ENCODE data around the gene DDB1. TPM values are rescaled to one million over a fixed set of nuclear protein-coding genes. Genes with fewer than 3 reads are reported as not detected.

The DDB1 gene
- total and polyA plus RNA-seq, 10 of the 15 experiments (the other 5 are each of a cell fraction or from before 2014, with no cell fraction given): 136 to 272 (median 216) TPM

- no peak for TF ChIP-seq ZZZ3 (IDR thresholded peaks at IDR 0.05; ENCODE audit: control insufficient read depth, insufficient read length, low read depth)
- 0 out of 2 replicates have a peak, but pooled peaks have one; percentile 4 for TF ChIP-seq JUNB (IDR thresholded peaks at IDR 0.05)
- TF ChIP-seq TAF1 (IDR thresholded peaks at IDR 0.05; ENCODE audit: borderline replicate concordance, low read depth, low read length): no peak
- TF ChIP-seq NFYA (IDR thresholded peaks at IDR 0.05; ENCODE audit: borderline replicate concordance, low read depth, low read length): no peak
- no peak for TF ChIP-seq TARDBP (IDR thresholded peaks at IDR 0.05; ENCODE audit: borderline replicate concordance)
- no peak for TF ChIP-seq EED (IDR thresholded peaks at IDR 0.05; ENCODE audit: low read depth)
- no peak for TF ChIP-seq MYC (IDR thresholded peaks at IDR 0.05; ENCODE audit: insufficient read depth, insufficient read length, insufficient replicate concordance, low read length, severe bottlenecking)
- TF ChIP-seq FOXM1 (IDR thresholded peaks at IDR 0.05; ENCODE audit: low read depth, low read length): 0 out of 2 replicates have a peak, but pooled peaks have one; percentile 19
- no peak for TF ChIP-seq MTA2 (IDR thresholded peaks at IDR 0.05; ENCODE audit: low read depth)
- TF ChIP-seq ZNF687 (IDR thresholded peaks at IDR 0.05): no peak
- TF ChIP-seq BHLHE40 (IDR thresholded peaks at IDR 0.05; ENCODE audit: borderline replicate concordance in 1 of 2, low read depth in 2 of 2, low read length in 1 of 2): peak in 1 of 2 experiments; percentile 11; a peak in 1 of 4 replicates
- TF ChIP-seq HSF1 (IDR thresholded peaks at IDR 0.05; ENCODE audit: low read depth, low read length): no peak
- TF ChIP-seq EP300 (IDR thresholded peaks at IDR 0.05; ENCODE audit: borderline replicate concordance in 1 of 2, control insufficient read depth in 1 of 2, low read depth in 2 of 2, low read length in 2 of 2): no peak
- no peak for TF ChIP-seq PAX8 (IDR thresholded peaks at IDR 0.05)
- TF ChIP-seq NBN (IDR thresholded peaks at IDR 0.05): no peak
- no peak for TF ChIP-seq CEBPZ (IDR thresholded peaks at IDR 0.05; ENCODE audit: low read depth, low read length)
- TF ChIP-seq CBX3 (IDR thresholded peaks at IDR 0.05; ENCODE audit: borderline replicate concordance, low read depth): no peak
- no peak for TF ChIP-seq SKIL (IDR thresholded peaks at IDR 0.05; ENCODE audit: low read depth, poor library complexity, severe bottlenecking)
These were observed 37.6 kb upstream of the DDB1 start (continued) for GRCh38 chr11:61370349-61371005.

Measured in GM12878 (cell line).